ENCODE measurements around the gene SPON1. TPM values are rescaled to one million over a fixed set of nuclear protein-coding genes. Genes with fewer than 3 reads are reported as not detected.
"Not testable (repeated sequence)": the region's sequence is repeated elsewhere in the genome, so short reads cannot be mapped to it uniquely, and the experiment has no call there.

Gene SPON1
- total RNA-seq, 1 donor from 2014 or later = 6.2 TPM

- intact Hi-C loops (cut with DNase I) = no loop called here
- no peak for DNase-seq (ENCODE audit: low spot score)
Measured at GRCh38 chr11:14026961-14027360, 64.4 kb downstream of the SPON1 start.

GRCh38 chr11:14027525-14027924, 65.0 kb downstream of the SPON1 start:
- intact Hi-C loops (cut with DNase I) = no loop called here
- DNase-seq (ENCODE audit: low spot score) = no peak

DNA sequence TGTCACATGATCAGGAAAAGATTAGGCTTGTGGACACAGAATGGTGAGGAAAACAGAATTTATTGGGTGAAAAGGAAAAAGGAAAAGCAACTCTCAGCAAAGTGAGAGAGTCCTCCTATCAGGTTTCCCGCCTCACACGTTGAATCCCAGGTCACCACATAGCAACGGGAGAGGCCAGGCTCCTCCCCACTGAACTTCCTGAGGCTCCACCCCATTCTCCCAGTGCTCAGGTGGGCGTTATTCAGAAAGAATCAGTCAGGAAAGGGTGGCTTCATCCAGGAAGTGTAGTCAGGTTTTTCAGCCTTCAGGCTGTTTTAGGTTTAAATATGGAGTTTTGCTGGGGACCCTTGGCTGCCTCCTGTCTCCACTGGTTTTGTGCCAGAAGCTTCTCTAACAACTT, 66.9 kb downstream of the SPON1 start:
- DNase-seq (ENCODE audit: low spot score) = no peak
- intact Hi-C loops (cut with DNase I) = no loop called here

DNA sequence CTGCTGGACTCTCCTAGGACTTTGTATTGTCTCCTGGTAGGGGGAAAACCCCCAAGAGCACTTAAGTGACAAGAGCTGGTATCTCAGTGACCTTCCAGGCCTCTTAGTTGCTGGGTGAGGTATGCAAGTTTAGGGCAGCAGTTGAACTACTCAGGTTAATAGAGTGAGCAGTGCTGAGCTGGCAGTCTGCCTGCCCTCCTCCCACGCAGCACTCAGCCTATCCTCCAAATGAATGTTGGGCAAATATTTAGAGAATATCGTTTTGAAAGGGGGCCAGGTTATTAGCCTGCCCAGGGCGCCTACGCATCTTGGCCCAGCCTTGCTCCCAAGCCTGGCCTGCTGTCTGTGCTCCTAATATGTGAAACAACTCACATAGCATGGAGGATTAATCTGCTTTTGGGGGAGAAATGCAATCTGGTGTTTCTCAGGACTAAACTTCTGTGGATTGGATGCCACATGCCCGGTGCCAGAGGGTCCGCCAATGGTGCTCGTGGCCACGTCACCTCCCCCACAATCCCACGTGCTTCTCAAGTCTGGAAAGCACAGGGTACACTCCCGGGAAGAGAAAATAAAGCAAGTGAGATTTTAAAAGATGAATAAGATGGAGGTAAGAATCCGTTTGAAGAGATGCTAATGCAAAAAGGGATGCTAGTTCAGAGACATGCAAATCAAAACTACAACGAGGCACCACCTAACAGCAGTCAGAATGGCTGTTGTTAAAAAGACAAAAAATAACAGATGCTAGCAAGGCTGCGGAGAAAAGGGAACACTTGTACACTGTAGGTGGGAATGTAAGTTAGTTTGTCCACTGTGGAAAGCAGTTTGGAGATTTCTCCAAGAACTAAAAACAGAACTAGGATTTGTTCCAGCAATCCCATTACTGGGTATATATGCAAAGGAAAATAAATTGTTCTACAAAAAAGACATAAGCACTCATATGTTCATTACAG, 67.7 kb downstream of the SPON1 start:
- intact Hi-C loops (cut with DNase I) = loop anchor here (5.0 kb wide), 1 partner anchor 58 kb away; no protein-coding TSS in a partner anchor
- peak; percentile 86 for DNase-seq (ENCODE audit: low spot score)

DNA sequence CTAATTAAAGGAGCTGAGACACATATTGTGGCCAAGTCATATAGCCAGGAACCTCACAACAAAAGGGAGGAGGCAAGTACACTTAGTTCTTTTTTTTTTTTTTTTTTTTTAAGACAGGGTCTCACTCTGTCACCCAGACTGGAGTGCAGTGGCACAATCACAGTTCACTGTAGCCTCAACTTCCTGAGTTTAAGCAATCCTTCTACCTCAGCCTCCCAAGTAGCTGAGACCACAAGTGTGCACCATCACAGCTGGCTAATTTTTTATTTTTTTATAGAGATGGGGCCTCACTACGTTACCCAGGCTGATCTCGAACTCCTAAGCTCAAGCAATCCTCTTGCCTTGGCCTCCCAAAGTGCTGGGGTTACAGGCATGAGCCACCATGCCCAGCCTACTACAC, 73.0 kb downstream of the SPON1 start:
- DNase-seq (ENCODE audit: low spot score); intact Hi-C loops (cut with DNase I): not testable (repeated sequence)

- intact Hi-C loops (cut with DNase I) = no loop called here
- DNase-seq (ENCODE audit: low spot score) = no peak
Measured at GRCh38 chr11:14036469-14036868, 73.9 kb downstream of the SPON1 start.

DNA sequence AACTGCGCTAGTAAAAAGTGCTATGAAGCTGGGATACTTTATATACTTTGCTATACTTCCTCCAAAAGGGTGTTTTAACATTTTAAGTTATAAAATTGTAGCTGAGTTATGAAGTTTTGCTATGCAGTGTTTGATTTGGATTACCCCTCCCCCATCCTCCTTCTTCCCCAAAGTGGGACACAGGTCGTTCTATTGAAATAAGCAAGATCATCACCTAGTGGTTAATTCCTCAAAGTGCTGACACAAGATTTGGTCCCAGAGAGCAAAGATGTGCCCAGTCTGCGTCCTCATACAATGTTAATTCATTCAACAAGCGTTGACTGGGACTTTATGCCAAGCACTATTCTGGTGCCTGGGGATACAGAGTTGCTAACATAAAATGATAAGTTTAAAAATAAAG, 78.5 kb downstream of the SPON1 start:
- no peak for DNase-seq (ENCODE audit: low spot score)

GRCh38 chr11:14041565-14041964, 79.0 kb downstream of the SPON1 start:
- intact Hi-C loops (cut with DNase I) = no loop called here

More for the DNA sequence above, 78.5 kb downstream of the SPON1 start:
- intact Hi-C loops (cut with DNase I) = no loop called here

GRCh38 chr11:14042686-14043465, 80.4 kb downstream of the SPON1 start:
- DNase-seq (ENCODE audit: low spot score) = no peak
- intact Hi-C loops (cut with DNase I) = no loop called here

More at GRCh38 chr11:14041565-14041964, 79.0 kb downstream of the SPON1 start:
- DNase-seq (ENCODE audit: low spot score) = no peak

DNA sequence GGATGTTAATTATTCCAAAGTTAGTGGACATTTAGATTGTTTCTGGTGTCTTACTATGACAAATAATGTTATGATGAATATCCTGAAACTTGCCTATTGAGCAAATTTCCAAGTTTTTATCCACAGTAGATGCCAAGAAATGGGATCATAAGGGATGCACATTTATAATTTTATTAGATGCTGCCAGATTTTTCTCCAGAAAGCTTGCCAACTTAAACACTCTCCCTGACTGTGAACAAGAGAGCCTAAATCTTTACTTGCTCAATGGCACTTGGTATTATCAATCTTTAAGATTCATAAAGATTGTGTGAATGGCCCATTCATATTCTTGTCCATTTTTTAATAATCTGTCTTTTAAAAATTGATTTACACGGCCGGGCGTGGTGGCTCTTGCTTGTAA, 82.4 kb downstream of the SPON1 start:
- intact Hi-C loops (cut with DNase I) = loop anchor here (5.0 kb wide), 1 partner anchor 88 kb away; no protein-coding TSS in a partner anchor
- DNase-seq (ENCODE audit: low spot score) = no peak

GRCh38 chr11:14045417-14045816, 82.9 kb downstream of the SPON1 start:
- intact Hi-C loops (cut with DNase I) = loop anchor here (5.0 kb wide), 1 partner anchor 88 kb away; no protein-coding TSS in a partner anchor

GRCh38 chr11:14052198-14052597, 89.7 kb downstream of the SPON1 start:
- intact Hi-C loops (cut with DNase I) = no loop called here
- no peak for DNase-seq (ENCODE audit: low spot score)

More at GRCh38 chr11:14045417-14045816, 82.9 kb downstream of the SPON1 start:
- DNase-seq (ENCODE audit: low spot score) = no peak

DNA sequence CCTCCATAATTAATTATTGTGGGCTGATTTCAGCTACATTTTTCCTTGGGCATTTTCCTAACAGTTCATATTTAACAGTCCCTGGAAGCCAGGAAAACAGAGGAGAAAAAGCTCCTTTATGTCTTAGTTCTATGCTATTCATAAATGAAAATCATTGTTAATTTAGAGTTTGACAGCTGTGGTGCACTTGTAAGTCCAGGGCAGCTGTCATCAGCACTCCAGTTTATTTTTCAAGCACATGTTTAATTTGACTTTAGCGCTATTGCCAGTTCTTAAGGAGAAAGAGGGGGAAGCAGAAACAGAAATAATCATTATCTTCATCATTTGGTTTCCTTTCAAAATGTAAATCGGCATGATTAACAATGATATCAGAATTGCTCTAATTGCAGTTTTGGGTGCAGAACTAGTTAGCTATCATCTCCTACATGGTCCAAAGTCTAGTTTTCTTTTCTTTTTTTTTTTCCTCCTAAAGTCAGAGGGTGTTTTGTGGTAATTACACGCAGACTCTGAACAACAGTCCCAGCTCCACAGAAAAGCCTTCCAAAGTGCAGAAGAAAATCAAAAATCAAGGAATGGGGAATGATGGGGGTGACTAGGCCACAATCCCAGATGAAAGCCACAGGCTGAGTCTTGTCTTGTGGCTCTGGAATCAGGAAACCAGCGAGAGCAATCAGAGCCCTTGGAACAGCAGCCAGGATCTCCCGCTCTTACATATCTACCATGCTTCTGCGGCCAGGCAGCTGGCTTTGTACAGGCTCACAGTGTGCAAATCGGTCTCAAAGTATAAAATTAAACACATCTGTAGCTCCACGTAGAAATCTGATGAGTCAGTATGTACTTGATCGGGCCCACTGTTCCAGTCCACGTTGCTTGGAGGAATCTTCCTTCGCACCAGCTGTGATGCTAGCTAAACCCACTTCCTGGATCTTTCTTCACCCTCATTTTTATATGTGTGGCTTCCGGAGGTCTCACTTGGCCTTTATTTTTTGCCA, 91.9 kb downstream of the SPON1 start:
- no peak for DNase-seq (ENCODE audit: low spot score)
- intact Hi-C loops (cut with DNase I) = no loop called here

DNA sequence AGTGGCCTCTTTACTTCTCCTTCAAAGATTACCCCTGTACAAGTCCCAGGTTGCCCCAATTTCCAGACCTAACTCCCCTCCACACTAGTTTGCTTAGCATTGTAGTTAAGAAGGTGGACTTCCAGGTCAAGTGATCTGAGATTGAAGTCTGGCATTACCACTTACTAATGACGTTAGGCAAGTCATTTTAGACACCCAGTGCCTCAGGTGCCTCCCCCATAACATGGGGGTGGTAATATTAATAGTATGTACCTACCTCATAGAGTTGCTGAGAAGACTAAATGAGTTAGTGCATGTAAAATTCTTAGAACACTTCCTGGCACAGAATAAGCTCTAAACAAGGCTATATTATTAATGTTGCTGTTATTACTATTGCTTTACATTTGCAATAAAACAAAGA, 93.4 kb downstream of the SPON1 start:
- DNase-seq (ENCODE audit: low spot score) = no peak
- intact Hi-C loops (cut with DNase I) = no loop called here

- intact Hi-C loops (cut with DNase I) = no loop called here
- DNase-seq (ENCODE audit: low spot score) = no peak
Measured at GRCh38 chr11:14058061-14058460, 95.5 kb downstream of the SPON1 start.

DNA sequence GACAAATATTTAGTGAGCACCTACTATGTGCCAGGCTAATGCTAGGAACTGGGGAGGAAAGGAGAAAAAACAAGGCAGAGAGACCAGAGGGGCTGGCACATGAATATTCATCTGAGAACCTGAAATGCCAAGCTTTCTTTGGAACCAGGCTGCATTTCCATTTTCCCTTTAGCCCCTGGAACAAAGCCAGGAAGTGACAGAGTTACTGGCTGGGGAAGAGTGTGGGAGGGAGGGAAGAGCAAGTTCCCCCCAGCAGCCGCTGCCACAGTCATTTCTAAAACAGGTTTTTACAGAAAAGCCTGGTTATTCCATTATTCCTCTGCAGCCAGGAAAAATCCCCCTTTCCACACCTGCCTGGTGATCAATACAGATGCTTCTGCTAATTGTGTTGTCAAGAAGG, 97.0 kb downstream of the SPON1 start:
- intact Hi-C loops (cut with DNase I) = no loop called here
- no peak for DNase-seq (ENCODE audit: low spot score)

- no peak for DNase-seq (ENCODE audit: low spot score)
- intact Hi-C loops (cut with DNase I) = no loop called here
Measured at GRCh38 chr11:14061721-14062120, 99.2 kb downstream of the SPON1 start.

- no peak for DNase-seq (ENCODE audit: low spot score)
Measured at GRCh38 chr11:14065141-14065540, 102.6 kb downstream of the SPON1 start.

DNA sequence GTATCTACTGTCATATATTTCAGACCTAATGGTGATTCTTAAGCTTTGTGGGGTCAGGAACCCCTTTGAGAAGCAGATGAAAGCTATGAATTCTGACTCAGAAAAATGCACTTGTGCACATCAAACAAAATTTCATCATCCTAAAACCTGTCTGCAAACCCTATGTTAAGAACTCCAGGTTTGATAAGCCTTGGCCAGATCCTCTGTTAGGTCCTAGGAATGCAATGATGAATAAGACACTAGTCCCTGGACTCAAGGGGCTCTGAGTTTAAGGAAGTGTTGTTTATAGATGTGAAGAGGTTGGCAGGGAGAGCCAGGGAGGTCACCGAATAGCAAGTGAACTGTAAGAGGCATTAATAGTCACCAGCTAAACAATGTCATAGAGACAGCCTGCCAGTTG, 103.2 kb downstream of the SPON1 start:
- intact Hi-C loops (cut with DNase I) = no loop called here
- DNase-seq (ENCODE audit: low spot score) = no peak

More at GRCh38 chr11:14065141-14065540, 102.6 kb downstream of the SPON1 start:
- intact Hi-C loops (cut with DNase I) = no loop called here
